H1 (cell line): ENCODE measurements around the gene ARHGAP26. TPM values are rescaled to one million over a fixed set of nuclear protein-coding genes. Genes with fewer than 3 reads are reported as not detected.

Experiments
- ATF2 ChIP-seq: IDR thresholded peaks from 2 replicates; pipeline ENCODE4 v1.6.1; 2012; ENCODE audit warnings: low read length, inconsistent platforms
- CEBPB ChIP-seq: IDR thresholded peaks from 2 replicates; pipeline ENCODE4 v1.6.1; 2012; ENCODE audit warnings: low read depth, low read length
- CTCF ChIP-seq, 3 experiments: IDR thresholded peaks; 1 replicate in 2 of 3; 2 replicates in 1 of 3; pipeline versions ENCODE4 v1.5.1 to v1.6.1; 2011; ENCODE audit warnings: low read length in 3 of 3, mild to moderate bottlenecking in 3 of 3, inconsistent platforms in 2 of 3, low read depth in 1 of 3, moderate library complexity in 1 of 3; ENCODE audit not compliant: insufficient read depth in 1 of 3; ENCODE audit errors: control extremely low read depth in 1 of 3
- EP300 ChIP-seq, 2 experiments: IDR thresholded peaks; 1 replicate in 1 of 2; 2 replicates in 1 of 2; pipeline ENCODE4 v1.6.1; 2011 to 2012; ENCODE audit warnings: low read depth in 2 of 2, low read length in 2 of 2, mild to moderate bottlenecking in 2 of 2, borderline replicate concordance in 1 of 2, inconsistent platforms in 1 of 2, moderate library complexity in 1 of 2
- RBBP5 ChIP-seq: IDR thresholded peaks from 2 replicates; pipeline ENCODE4 v1.7.1; 2012; ENCODE audit warnings: low read depth, mild to moderate bottlenecking, inconsistent platforms, low read length, moderate library complexity, borderline replicate concordance
- ZNF274 ChIP-seq: IDR thresholded peaks from 2 replicates; pipeline ENCODE4 v1.7.0; 2012; ENCODE audit warnings: low read length, borderline replicate concordance; ENCODE audit errors: extremely low read depth
- polyA plus RNA-seq, 7 experiments: library from polyadenylated mRNA; depleted of rRNA in 3 of 7; stranded (reverse) in 5 of 7; unstranded in 2 of 7; fragments of >200 nt in 5 of 7; fragments of 200-250 nt in 2 of 7; gene quantifications; 1 replicate in 5 of 7; 2 replicates in 1 of 7; 4 replicates in 1 of 7; pipeline versions ENCODE4 v1.2.1 to v1.2.3, GENCODE V29; 2011 to 2013; ENCODE audit warnings: missing spikeins in 2 of 7, mixed read lengths in 2 of 7
- total RNA-seq: library from RNA; stranded (reverse); fragmentation: NEBNext Ultra II Directional; extraction: Animal tissue kit (Norgen Biotek cat#: 25700); gene quantifications from 2 replicates; pipeline ENCODE4 v1.2.1, GENCODE V29; 2021

The ARHGAP26 gene
- total and polyA plus RNA-seq, 2 of the 8 experiments (the other 6 are each of a cell fraction or from before 2014, with no cell fraction given), result 7.1 to 24.8 TPM

GRCh38 chr5:143025376-143025775 lies 255.2 kb downstream of the ARHGAP26 start (continued):
- TF ChIP-seq ATF2 (no peak), RBBP5 (no peak), ZNF274 (no peak), CEBPB (no peak), CTCF (IDR thresholded peaks at IDR 0.05; ENCODE audit: control extremely low read depth in 1 of 3, insufficient read depth in 1 of 3, low read depth in 1 of 3, low read length in 3 of 3) (no peak), EP300 (IDR thresholded peaks at IDR 0.05; ENCODE audit: borderline replicate concordance in 1 of 2, low read depth in 2 of 2, low read length in 2 of 2) (no peak)
